SK-MEL-5 (cell line): ENCODE data around the gene MGMT. TPM values are rescaled to one million over a fixed set of nuclear protein-coding genes. Genes with fewer than 3 reads are reported as not detected.

Experiments
- DNase-seq: peaks from one replicate; pipeline ENCODE4 v3.0.0-alpha.2; 2016; ENCODE audit warnings: low read depth, low spot score
- in situ Hi-C: cut with HindIII; loops from 2 replicates; pipeline ENCODE4 v1.10.0; 2016; ENCODE audit warnings: low sequenced_read_pairs, high pct_unique_total_duplicates, low pct_unique_long_range_greater_than_20kb
- total RNA-seq: library from RNA; depleted of rRNA; stranded (reverse); fragments of >200 nt; shearing (Covaris generic); gene quantifications from 2 replicates; pipeline ENCODE4 v1.2.3, GENCODE V29; 2014

Gene MGMT
- total RNA-seq, 1 experiment from 2014 or later: 10.3 TPM

DNA sequence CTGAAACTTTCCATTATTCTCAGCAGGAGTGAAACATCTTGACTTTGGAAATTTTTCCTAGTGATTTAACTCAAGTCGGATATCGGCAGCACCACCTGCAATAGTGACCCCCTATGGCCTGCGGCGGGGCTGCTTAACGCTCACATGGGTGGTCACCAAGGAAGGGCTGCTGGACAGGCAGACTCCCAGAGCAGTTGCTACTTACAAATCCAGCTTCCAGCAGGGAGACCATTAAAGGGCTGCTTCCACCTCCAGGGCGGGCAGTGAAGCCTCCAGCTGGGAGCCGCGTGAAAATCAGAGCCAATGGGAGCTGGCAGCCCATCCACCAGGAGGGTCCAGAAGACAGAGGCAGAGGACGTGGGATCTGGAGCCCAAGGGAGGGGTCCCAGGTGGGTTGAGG, 122.5 kb downstream of the MGMT start:
- in situ Hi-C loops: no loop called here
- DNase-seq: no peak

GRCh38 chr10:129593953-129594352, 126.9 kb downstream of the MGMT start:
- in situ Hi-C loops: no loop called here
- no peak for DNase-seq

GRCh38 chr10:129594811-129595210, 127.8 kb downstream of the MGMT start:
- DNase-seq: no peak
- in situ Hi-C loops: no loop called here

GRCh38 chr10:129598413-129598812, 131.4 kb downstream of the MGMT start:
- no peak for DNase-seq
- in situ Hi-C loops: no loop called here

DNA sequence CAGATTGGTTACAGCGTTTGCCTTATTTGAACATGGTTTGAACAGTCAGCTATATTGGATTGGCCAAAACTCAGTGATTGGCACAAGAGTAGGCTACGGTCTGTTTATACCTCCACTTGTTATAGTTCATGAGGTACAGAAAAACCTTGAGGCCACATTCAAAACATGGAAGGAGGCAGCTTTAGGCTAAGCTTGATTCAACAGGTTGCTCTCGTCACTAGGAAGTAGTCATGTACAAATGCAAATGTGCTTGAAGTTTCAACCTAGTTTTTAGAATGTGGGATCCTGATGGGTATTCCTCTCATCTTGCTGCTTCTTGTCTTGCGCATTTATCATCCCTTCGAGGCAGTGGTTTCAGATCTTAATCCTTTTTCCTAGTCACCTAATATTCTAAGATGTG, 132.1 kb downstream of the MGMT start:
- no peak for DNase-seq
- in situ Hi-C loops: no loop called here

GRCh38 chr10:129601737-129602136, 134.7 kb downstream of the MGMT start:
- DNase-seq: no peak
- in situ Hi-C loops: no loop called here

- DNase-seq: no peak
- in situ Hi-C loops: no loop called here
Measured at GRCh38 chr10:129602938-129603535, 136.0 kb downstream of the MGMT start.

DNA sequence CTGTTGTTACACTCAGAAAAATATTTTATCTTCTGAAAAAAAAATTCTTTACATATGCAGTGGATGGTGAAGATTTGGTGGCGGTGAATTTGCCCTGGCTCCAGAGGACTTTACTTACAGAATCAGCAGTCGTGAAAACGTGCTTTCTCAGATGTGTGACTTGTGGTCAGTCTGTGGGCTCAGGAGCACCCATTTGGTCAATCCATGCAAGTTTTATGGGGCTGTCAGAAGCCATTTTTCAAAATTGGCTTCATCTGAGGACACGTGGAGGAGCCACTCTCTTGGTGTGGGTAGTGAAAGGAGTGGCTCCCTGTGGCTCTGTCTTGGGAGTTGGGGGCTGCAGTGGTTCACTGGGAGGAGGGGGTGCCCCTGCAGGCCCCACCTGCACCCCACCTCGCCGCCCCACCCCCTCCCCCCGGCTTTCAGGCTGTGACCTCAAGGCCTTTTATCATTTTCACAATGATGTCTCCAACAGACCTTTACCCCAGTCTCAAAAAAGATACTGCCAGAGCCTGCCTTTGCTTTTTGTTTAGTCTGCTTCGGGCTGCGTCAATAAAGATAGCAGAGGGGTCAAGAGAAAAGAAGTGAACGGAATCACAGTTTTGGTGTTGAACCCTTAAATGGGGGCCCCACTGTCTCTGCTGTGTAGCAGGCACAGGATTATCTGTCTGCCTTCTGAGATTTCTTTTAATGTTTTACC, 137.4 kb downstream of the MGMT start:
- in situ Hi-C loops: no loop called here
- DNase-seq: no peak

- in situ Hi-C loops: no loop called here
- no peak for DNase-seq
Measured at GRCh38 chr10:129605266-129605985, 138.4 kb downstream of the MGMT start.

DNA sequence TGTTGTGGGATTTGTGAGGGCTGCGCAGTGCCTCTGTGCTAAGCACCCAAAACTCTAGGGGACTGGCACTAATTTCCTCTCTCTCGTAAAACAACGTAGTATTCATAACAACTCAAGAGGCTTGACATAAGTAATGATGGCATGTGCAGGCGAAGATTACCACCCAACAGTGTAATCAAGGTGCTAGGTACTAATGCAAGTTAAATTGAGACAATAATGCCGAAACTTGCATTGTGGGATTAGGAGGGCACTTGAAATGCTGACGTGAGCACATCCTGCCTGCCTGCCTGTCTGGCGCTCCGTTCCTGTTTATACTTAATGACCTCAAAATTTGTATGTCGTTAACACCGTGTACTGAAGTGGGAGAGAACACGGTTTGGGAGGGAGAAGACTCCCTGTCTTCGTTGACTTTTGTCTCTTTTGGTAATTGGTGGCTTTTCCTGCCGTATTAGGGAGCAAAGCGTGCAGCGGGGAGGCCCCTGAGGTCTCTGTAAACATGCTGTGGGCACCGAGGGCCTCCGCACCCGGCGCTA, 139.0 kb downstream of the MGMT start:
- in situ Hi-C loops: no loop called here
- no peak for DNase-seq

DNA sequence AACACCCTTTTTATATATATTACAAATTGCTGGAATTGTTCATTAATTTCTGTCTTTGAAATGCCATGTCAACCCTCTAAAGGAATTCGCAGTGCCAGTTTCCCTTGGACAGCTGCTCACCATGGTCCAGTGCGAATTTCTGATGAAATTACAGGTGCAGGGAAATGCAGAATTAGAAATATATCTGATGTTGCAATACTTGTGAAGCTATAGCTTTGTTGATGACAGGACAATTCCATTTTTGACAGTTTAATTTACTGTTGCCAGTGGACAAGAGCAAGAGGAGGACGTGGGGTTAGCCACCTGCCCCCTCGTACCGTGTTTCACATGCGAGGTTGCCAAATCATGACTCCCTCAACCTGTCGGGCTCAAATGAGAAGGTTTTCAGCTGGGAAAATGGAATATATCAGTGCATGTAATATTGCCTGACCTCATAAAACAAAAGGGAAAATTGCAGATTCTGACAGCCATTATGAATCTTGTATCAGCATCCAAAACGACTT, 140.6 kb downstream of the MGMT start:
- no peak for DNase-seq
- in situ Hi-C loops: no loop called here

DNA sequence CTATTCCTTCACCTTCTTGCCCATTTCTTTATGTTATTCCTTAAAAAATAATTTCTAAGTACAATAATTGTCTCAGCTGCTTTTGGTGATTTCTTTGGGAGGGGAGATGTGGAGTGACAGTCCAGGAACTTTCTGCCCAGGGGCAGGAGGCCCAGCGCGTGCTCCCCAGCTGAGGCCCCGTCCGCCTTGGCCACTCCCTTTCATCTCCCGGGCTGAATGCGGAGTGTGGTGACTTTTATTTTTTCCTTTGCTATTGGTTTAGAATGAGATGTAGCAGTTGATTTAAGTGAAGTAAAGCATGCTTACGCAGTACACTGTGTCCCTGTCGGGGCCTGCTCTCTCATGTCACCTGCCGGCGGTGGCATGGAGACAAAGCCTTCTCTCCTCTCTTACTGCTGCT, 141.6 kb downstream of the MGMT start:
- DNase-seq: no peak
- in situ Hi-C loops: no loop called here

DNA sequence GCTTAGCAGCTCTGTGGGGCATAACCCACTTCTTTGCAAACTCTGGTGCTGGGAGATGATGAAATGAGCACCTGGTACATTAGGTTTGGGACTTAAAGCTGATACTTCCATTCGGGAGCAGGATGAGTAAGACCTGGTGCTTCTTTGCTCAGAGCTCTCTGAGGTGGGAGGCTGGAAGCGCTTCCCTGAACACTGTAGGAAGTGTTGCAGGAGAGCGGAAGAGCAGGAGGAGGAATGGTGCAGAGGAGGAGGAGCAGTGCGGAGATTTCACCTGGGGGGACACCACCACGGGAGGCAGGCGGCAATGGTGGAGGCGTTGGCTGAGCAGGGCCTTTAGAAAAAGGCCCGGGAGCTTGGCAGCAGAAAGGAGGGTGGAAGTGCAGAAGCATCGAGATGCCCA, 142.5 kb downstream of the MGMT start:
- DNase-seq: no peak
- in situ Hi-C loops: no loop called here

GRCh38 chr10:129612481-129613109, 145.6 kb downstream of the MGMT start:
- in situ Hi-C loops: no loop called here
- DNase-seq: no peak

- DNase-seq: no peak
- in situ Hi-C loops: no loop called here
Measured at GRCh38 chr10:129613377-129613980, 146.4 kb downstream of the MGMT start.

GRCh38 chr10:129614341-129614740, 147.3 kb downstream of the MGMT start:
- in situ Hi-C loops: no loop called here
- DNase-seq: no peak

GRCh38 chr10:129615381-129615780, 148.3 kb downstream of the MGMT start:
- in situ Hi-C loops: no loop called here
- DNase-seq: no peak
